ENCODE data around the gene TUBA8.

Gene TUBA8

DNA sequence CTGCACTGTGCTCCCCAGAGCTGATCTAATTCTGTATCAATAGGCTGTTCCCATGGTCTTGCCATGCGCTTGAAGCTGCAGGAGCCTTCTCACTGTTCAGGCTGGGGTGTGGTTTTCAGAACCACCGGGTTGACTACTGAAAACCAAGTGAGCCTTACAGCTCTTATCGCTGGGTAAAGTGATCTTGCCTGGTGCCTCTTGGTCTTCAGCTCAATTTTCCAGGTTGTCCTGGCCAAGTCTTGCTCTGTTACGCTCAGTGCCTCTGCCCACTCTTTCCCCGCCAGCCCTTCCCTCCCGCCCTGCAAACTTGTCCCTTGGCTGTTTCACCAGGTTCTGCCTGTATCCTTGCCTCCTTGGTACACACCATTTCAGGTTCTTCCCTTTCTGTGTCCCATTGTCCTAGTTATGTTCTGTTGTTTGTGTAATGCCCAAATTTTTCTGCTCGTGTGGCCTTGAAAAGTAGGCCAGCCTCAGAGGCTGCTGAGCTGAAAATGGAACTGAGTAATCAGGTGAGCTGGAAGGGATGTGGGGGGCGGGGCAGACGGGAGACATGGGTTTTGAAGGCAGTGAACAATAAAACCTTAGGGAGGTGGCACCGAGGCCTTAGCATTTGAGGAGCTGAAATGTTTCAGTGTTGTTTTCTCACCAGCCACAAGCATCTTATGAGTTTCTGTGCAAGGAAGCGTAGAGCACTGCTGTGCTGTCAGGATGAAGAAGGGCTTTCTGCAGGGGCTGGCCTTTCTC, 21.6 kb upstream of the TUBA8 start:
- TF ChIP-seq, protein P1, sequence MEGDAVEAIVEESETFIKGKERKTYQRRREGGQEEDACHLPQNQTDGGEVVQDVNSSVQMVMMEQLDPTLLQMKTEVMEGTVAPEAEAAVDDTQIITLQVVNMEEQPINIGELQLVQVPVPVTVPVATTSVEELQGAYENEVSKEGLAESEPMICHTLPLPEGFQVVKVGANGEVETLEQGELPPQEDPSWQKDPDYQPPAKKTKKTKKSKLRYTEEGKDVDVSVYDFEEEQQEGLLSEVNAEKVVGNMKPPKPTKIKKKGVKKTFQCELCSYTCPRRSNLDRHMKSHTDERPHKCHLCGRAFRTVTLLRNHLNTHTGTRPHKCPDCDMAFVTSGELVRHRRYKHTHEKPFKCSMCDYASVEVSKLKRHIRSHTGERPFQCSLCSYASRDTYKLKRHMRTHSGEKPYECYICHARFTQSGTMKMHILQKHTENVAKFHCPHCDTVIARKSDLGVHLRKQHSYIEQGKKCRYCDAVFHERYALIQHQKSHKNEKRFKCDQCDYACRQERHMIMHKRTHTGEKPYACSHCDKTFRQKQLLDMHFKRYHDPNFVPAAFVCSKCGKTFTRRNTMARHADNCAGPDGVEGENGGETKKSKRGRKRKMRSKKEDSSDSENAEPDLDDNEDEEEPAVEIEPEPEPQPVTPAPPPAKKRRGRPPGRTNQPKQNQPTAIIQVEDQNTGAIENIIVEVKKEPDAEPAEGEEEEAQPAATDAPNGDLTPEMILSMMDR (conservative IDR thresholded peaks at IDR 0.05; ENCODE audit: low read depth, low read length) = no peak
- no peak overlapping the region for H3K4me3 ChIP-seq (ENCODE audit: low read length)
- no peak for DNase-seq (ENCODE audit: low read depth)

DNA sequence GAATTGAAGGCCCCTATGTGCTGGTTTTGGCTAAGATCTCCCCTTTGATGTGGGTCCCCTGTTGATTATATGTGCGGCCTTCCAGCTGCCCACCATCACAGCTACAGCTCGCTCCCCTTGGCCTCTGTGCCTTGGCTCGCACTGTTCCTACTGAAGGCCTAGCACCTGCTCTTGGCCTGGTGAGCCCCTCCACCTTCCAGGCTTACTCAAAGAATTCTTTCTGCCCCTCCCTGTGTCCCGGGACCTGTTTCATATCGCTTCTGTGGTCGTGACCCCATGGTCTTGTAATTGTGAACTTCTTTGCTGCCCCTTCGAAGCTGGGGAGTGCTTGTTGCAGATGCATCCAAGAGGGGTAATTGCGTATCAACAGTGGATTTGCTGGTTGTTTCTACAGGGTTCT, 20.3 kb upstream of the TUBA8 start:
- no peak overlapping the region for H3K4me3 ChIP-seq (ENCODE audit: low read length)
- no peak for DNase-seq (ENCODE audit: low read depth)
- TF ChIP-seq, protein P1 (conservative IDR thresholded peaks at IDR 0.05; ENCODE audit: low read depth, low read length) = no peak

DNA sequence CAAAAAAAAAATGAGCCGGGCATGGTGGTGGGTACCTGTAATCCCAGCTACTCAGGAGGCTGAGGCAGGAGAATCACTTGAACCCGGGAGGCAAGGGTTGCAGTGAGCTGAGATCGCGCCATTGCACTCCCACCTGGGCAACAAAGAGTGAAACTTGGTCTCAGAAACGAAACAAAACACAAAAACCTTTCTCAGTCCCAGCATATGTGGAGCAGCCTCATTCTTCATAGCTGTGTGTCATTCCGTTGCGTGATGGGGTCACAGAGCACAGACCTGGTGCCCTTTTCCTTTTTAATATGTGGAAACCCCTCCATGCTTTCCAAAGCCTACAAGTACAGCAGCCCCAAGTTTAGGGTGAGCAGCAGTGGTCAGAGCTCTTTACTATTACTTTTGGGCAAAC, 19.1 kb upstream of the TUBA8 start:
- no peak for DNase-seq (ENCODE audit: low read depth)
- TF ChIP-seq, protein P1 (conservative IDR thresholded peaks at IDR 0.05; ENCODE audit: low read depth, low read length) = no peak
- H3K4me3 ChIP-seq (ENCODE audit: low read length) = no peak overlapping the region

DNA sequence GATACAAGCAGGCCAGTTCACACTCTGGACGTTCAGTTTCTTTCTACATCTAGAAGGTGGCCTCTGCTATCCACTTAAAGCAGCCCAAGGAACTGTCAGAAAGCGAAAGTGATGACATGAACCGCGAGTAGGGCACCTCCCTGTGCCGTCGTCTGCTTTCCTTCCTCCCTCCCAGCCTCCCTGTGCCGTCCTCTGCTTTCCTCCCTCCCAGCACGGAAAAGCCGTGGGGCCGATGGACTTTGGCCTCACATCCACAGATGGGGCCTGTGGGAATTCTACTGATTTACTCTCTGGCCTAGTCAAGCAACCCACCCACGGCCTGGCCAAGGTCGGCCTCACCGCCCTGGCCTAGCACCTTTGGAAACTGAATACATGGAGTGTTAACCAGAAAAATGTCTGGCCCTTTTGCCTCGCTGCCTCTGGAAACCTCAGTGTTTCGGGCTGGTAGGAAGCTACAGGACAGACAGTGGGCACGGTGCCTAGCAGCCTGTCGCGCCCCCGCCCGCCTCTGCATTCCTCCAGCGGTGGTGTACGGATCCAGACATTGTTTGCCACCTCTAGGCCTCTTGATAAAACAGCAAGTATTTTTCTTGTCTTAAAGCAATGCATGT, 18.6 kb upstream of the TUBA8 start:
- no peak for DNase-seq (ENCODE audit: low read depth)
- TF ChIP-seq, protein P1 (conservative IDR thresholded peaks at IDR 0.05; ENCODE audit: low read depth, low read length) = no peak
- no peak overlapping the region for H3K4me3 ChIP-seq (ENCODE audit: low read length)

DNA sequence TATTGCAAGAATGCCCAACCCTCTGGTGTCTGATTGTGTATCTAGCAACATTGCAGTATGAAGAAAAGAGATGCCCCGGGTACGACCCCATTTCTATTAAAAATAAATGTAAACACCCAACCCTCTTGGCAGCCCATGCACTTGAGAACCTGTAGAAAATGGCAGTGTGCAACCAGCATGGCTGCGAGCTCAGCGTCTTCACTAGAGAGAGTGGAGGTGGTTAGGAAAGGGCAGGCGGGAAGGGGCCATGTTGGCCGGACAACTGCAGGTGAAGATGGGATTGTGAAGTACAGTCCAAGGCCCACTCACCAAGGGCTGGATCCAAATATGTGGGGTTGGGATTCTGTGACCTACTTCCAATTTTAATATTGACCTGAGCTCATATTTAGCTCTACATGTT, 16.9 kb upstream of the TUBA8 start:
- TF ChIP-seq, protein P1 (conservative IDR thresholded peaks at IDR 0.05; ENCODE audit: low read depth, low read length) = no peak
- no peak overlapping the region for H3K4me3 ChIP-seq (ENCODE audit: low read length)
- DNase-seq (ENCODE audit: low read depth) = no peak

DNA sequence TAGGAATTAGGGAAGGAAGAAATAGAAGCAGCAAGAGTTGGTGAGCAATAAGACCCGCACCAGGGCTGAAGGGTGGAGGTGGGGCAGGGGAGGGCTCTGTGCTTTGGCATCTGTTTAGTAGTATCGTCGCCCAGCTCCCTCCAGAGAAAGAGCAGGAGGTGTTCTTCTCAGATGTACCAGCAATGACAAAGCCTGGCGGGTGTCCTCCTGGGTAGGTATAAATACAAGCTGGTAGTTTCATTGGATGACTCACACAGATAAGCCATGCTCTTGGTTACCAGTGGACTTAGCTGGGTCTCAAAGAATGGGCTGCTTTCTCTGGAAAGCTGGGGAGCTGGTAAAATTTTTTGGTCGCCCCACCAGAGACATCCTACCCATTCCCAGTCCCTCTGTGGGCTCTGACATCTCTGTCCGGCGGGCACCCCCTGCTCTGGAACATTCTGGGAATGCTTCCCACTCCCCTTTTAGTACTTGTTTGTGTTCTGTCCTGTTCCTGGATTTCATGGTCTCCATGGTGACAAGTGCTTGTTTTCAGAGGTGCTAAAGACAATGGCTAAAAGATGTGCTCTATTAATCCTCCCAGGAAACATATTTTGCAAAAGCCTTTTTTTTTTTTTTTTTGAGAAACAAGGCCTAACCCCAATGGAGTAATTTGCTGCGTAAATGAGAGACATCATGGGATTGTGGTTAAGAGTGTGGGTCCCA, 15.4 kb upstream of the TUBA8 start:
- DNase-seq (ENCODE audit: low read depth) = no peak
- H3K4me3 ChIP-seq (ENCODE audit: low read length) = no peak overlapping the region
- TF ChIP-seq, protein P1 (conservative IDR thresholded peaks at IDR 0.05; ENCODE audit: low read depth, low read length) = no peak
